Common myeloid progenitor, CD34-positive (primary cell): ENCODE data around the gene ZBTB34. TPM values are rescaled to one million over a fixed set of nuclear protein-coding genes. Genes with fewer than 3 reads are reported as not detected.
A peak's percentile ranks its signal among the peaks of the same experiment; 100 is the strongest.
"Not testable (repeated sequence)": the region's sequence is repeated elsewhere in the genome, so short reads cannot be mapped to it uniquely, and the experiment has no call there.

Experiments
- CTCF ChIA-PET: fragments of 350-600 bp; sonication (Branson Sonifier 250); formaldehyde crosslinking; loops from one replicate; lab custom pipeline; 2021; ENCODE audit warnings: antibody characterized with exemption; lab: Charles Lee
- POLR2A ChIA-PET: fragments of 350-600 bp; sonication (Branson Sonifier 250); formaldehyde crosslinking; loops from one replicate; lab custom pipeline; 2021; ENCODE audit warnings: antibody characterized with exemption; lab: Charles Lee
- DNase-seq, 3 donors: peaks; one replicate each; pipeline versions ENCODE4 v3.0.0 to v3.0.0-alpha.2; 2013
- H3K27ac ChIP-seq, 2 experiments: 1 replicate in 1 of 2; 2 replicates in 1 of 2; pipeline ENCODE4 v1.7.0; 2013; ENCODE audit warnings: inconsistent platforms in 2 of 2, low read length in 2 of 2, mild to moderate bottlenecking in 2 of 2, low read depth in 1 of 2, moderate library complexity in 1 of 2; ENCODE audit not compliant: severe bottlenecking in 2 of 2, insufficient read depth in 1 of 2, poor library complexity in 1 of 2
- H3K27me3 ChIP-seq, 5 experiments: replicated peaks in 2 of 5; 1 replicate in 3 of 5; 2 replicates in 2 of 5; pipeline versions ENCODE4 v1.6.1 to v1.7.0; 2013; ENCODE audit warnings: low read length in 4 of 5, mild to moderate bottlenecking in 2 of 5, moderate library complexity in 2 of 5, inconsistent platforms in 1 of 5; ENCODE audit not compliant: insufficient read depth in 5 of 5, control insufficient read depth in 4 of 5
- H3K36me3 ChIP-seq, 4 experiments: 1 replicate in 2 of 4; 2 replicates in 2 of 4; pipeline versions ENCODE4 v1.6.1 to v1.7.0; 2013; ENCODE audit warnings: low read length in 3 of 4, control low read depth in 1 of 4, mild to moderate bottlenecking in 1 of 4; ENCODE audit not compliant: control insufficient read depth in 4 of 4, insufficient read depth in 4 of 4
- H3K4me1 ChIP-seq, 4 experiments: 1 replicate in 3 of 4; 2 replicates in 1 of 4; pipeline versions ENCODE4 v1.6.1 to v1.7.1; 2013; ENCODE audit warnings: low read length in 3 of 4, mild to moderate bottlenecking in 3 of 4, control low read depth in 1 of 4, inconsistent platforms in 1 of 4, moderate library complexity in 1 of 4; ENCODE audit not compliant: control insufficient read depth in 4 of 4, insufficient read depth in 4 of 4; ENCODE audit errors: control extremely low read depth in 1 of 4
- H3K4me3 ChIP-seq, 7 experiments: 1 replicate in 4 of 7; 2 replicates in 3 of 7; pipeline versions ENCODE4 v1.5.1 to v1.7.0; 2013; ENCODE audit warnings: mild to moderate bottlenecking in 7 of 7, low read length in 6 of 7, moderate library complexity in 6 of 7, inconsistent platforms in 2 of 7, low read depth in 2 of 7, control low read depth in 1 of 7; ENCODE audit not compliant: insufficient read depth in 4 of 7, control insufficient read depth in 1 of 7; ENCODE audit errors: extremely low read depth in 1 of 7
- H3K9me3 ChIP-seq, 5 experiments: 1 replicate in 4 of 5; 2 replicates in 1 of 5; pipeline versions ENCODE4 v1.6.1 to v1.7.1; 2013; ENCODE audit warnings: low read length in 4 of 5, mild to moderate bottlenecking in 2 of 5, inconsistent platforms in 1 of 5, low read depth in 1 of 5, moderate library complexity in 1 of 5; ENCODE audit not compliant: control insufficient read depth in 4 of 5, insufficient read depth in 2 of 5; ENCODE audit errors: control extremely low read depth in 1 of 5
- WGBS: methylation state at CpG from one replicate; pipeline ENCODE4 v1.1.5; 2013; ENCODE audit not compliant: insufficient coverage; 5-methylcytosine and 5-hydroxymethylcytosine counted together
- polyA plus RNA-seq: library from polyadenylated mRNA; unstranded; fragments of 120-200 nt; gene quantifications from one replicate; pipeline ENCODE4 v1.2.1, GENCODE V29; 2013

Gene ZBTB34, protein sequence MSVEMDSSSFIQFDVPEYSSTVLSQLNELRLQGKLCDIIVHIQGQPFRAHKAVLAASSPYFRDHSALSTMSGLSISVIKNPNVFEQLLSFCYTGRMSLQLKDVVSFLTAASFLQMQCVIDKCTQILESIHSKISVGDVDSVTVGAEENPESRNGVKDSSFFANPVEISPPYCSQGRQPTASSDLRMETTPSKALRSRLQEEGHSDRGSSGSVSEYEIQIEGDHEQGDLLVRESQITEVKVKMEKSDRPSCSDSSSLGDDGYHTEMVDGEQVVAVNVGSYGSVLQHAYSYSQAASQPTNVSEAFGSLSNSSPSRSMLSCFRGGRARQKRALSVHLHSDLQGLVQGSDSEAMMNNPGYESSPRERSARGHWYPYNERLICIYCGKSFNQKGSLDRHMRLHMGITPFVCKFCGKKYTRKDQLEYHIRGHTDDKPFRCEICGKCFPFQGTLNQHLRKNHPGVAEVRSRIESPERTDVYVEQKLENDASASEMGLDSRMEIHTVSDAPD
- polyA plus RNA-seq = 11.6 TPM

DNA sequence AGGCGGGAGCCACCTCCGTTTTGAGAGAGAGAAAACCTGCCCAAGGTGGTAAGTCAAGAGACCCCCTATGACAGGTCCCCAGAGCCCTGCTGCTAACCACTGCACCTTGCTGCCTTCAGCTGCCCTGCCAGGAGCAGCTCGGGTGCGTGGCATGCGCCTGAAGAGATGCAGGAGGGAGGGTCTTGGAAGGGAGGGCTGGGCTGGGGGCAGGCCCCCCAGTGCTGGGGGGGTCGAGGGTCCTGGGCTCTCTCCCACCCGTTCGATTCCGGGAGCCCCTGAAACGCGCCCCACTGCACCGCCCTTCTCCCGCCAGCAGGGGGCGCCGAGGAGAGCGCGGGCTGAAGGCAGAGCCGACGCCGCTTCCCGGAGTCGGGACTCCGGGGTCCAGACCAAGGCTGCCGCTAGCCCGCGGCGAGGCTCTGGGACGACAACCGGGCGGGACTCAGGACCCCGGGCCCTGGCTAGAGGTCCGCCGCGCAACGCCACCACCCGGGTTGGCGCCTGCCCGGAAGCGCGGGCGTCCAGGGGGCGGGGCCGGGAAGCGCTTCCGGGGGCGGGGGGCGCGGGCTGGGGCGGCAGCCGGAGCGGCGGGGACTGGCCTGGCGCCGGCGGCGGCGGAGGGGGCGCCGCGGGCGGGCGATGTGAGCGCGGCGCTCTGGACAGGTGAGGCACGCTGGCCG, at the start of gene ZBTB34:
Gene ZBTB34 (plus strand): TSS at position 563 of the 680 bp plus-strand sequence. CDS start 18,761 bp downstream, outside the sequence.
- DNase-seq = peak; percentile 58 to 80 (median 74)
- ChIA-PET CTCF (interaction anchor here (1.3 to 2.8 kb wide), 3 partner anchors 10 to 25 kb away, joined by 3 to 15 read pairs (median 6); no protein-coding TSS in a partner anchor), POLR2A (no interaction called here)
- Histone ChIP-seq H3K27ac (peak within 1 kb of the TSS; percentile 64 to 81), H3K27me3 (peaks cover 0 to 2% (median 0%) of the 10 kb centered on the region in 5 experiments), H3K4me3 (peak within 1 kb of the TSS; percentile 63 to 90 (median 81)), H3K4me1 (peaks cover 12 to 39% (median 35%) of the 10 kb centered on the region in 4 experiments), H3K9me3 (no peaks in the 10 kb centered on the region), H3K36me3 (peaks cover 0 to 14% (median 8%) of the 10 kb centered on the region in 4 experiments)
- 0% methylated on average over 46 of the region's 67 CpGs for WGBS

DNA sequence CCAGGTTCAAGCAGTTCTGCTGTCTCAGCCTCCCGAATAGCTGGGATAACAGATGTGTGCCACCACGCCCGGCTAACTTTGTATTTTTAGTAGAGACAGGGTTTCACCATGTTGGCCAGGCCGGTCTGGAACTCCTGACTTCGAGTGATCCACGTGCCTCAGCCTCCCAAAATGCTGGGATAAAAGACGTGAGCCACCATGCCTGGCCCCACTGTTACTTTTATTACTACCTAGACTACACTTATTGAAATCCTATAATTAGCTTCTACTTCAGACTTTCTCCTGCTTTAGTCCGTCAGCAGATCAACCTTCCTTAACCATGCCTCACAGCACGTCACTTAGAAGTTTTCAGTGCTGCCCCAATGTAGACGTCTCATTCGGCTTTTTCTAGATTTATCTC, 47.4 kb upstream of the ZBTB34 start:
- Histone ChIP-seq H3K4me1 (no peaks in the 10 kb centered on the region), H3K27me3 (no peaks in the 10 kb centered on the region), H3K27ac (no peak overlapping the region), H3K9me3 (peaks cover 0 to 33% (median 7%) of the 10 kb centered on the region in 5 experiments), H3K4me3 (no peak overlapping the region), H3K36me3 (peaks cover 9 to 66% (median 30%) of the 10 kb centered on the region in 4 experiments)
- DNase-seq = no peak
- WGBS = 97% methylated on average over 7 of the region's 11 CpGs
- POLR2A ChIA-PET = no interaction called here
- CTCF ChIA-PET = no interaction called here

DNA sequence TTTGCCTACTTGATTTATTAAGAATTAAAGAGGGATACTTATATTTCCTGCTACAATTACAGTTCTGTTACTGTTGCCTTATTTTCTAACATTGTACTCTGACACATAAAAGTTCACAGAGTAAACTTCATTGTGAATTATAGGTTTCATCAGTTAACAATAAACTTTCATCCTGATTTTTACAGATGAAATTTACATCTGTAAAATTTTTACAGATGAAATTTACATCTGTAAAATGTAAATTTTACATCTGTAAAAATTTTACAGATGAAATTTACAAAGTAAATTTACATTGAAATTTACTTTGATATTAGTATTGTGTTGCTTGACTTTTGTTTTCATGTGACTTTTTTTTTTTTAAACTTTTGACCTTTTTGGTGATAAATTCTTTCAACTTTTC, 46.3 kb upstream of the ZBTB34 start:
- Histone ChIP-seq H3K27ac (no peak overlapping the region), H3K4me1 (no peaks in the 10 kb centered on the region), H3K4me3 (no peak overlapping the region), H3K27me3 (no peaks in the 10 kb centered on the region), H3K36me3 (peaks cover 9 to 74% (median 32%) of the 10 kb centered on the region in 4 experiments), H3K9me3 (peaks cover 4 to 42% (median 13%) of the 10 kb centered on the region in 5 experiments)
- DNase-seq = no peak
- ChIA-PET CTCF (no interaction called here), POLR2A (no interaction called here)

DNA sequence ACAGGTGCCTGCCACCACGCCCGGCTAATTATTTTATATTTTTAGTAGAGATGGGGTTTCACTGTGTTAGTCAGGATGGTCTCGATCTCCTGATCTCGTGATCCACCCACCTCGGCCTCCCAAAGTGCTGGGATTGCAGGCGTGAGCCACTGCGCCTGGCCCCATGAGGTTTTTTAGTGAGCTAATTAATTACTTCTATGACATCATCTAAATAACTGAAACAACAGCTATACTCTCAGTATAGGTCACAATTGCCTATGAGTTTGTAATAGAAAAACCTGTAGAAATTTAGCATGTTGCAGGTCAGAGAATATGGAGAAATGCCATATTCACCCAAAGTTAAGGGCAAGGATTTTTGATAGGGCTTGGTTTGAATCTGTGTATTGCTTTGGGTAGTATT, 42.8 kb upstream of the ZBTB34 start:
- peaks cover 8 to 59% (median 25%) of the 10 kb centered on the region in 5 experiments for H3K9me3 ChIP-seq
- H3K27me3 ChIP-seq, CTCF ChIA-PET, POLR2A ChIA-PET, H3K4me3 ChIP-seq, H3K4me1 ChIP-seq, DNase-seq, H3K27ac ChIP-seq: not testable (repeated sequence)
- peaks cover 11 to 75% (median 38%) of the 10 kb centered on the region in 4 experiments for H3K36me3 ChIP-seq
- WGBS = 100% methylated on average over 2 of the region's 7 CpGs

DNA sequence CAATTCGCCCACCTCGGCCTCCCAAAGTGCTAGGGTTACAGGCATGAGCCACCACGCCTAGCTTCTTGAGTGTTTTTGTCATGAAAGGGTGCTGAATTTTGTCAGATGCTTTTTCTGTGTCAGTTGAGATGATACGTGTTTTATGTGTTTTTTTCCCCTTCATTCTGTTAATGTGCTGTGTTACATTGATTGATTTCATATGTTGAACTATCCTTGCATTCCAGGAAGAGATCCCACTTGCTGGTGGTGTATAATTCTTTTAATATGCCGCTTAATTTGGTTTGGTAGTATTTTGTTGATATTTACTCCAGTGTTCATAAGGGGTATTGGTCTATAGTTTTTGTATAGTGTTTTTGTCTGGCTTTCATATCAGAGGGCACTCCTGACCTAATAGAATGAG, 42.0 kb upstream of the ZBTB34 start:
- H3K36me3 ChIP-seq = peaks cover 6 to 66% (median 33%) of the 10 kb centered on the region in 4 experiments
- no peak overlapping the region for H3K27ac ChIP-seq
- ChIA-PET CTCF (no interaction called here), POLR2A (no interaction called here)
- DNase-seq = peak in 2 of 3 donors; percentile 18 to 38
- no peaks in the 10 kb centered on the region for H3K4me1 ChIP-seq
- H3K27me3 ChIP-seq = no peaks in the 10 kb centered on the region
- WGBS = 94% methylated on average over 5 of the region's 5 CpGs
- peaks cover 8 to 56% (median 25%) of the 10 kb centered on the region in 5 experiments for H3K9me3 ChIP-seq
- no peak overlapping the region for H3K4me3 ChIP-seq

DNA sequence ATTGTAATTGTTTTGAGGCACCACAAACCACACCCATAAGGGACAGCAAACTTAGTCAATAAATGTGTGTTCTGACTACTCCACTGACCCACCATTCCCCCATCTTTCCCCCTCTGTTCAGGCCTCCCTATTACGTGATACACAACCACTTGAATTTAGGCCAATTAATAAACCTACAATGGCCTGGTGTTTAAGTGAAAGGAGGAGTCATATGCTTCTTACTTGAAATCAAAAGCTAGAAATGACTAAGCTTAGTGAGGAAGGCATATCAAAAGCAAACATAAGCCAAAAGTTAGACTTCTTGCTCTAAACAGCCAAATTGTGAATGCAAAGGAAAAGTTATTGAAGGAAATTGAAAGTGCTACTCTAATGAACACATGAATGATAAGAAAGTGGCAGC, 41.0 kb upstream of the ZBTB34 start:
- H3K4me3 ChIP-seq = no peak overlapping the region
- WGBS = no CpG with 5 or more reads among the region's 1 CpG
- no peak overlapping the region for H3K27ac ChIP-seq
- no peak for DNase-seq
- no peaks in the 10 kb centered on the region for H3K4me1 ChIP-seq
- H3K9me3 ChIP-seq = peaks cover 8 to 51% (median 25%) of the 10 kb centered on the region in 5 experiments
- POLR2A ChIA-PET = no interaction called here
- H3K27me3 ChIP-seq = no peaks in the 10 kb centered on the region
- peaks cover 6 to 61% (median 30%) of the 10 kb centered on the region in 4 experiments for H3K36me3 ChIP-seq
- CTCF ChIA-PET = interaction anchor here (1.3 kb wide), 1 partner anchor 14 kb away, joined by 3 read pairs; no protein-coding TSS in a partner anchor
